HCT116 (cell line): ENCODE measurements around the gene ZBTB7C.

Source experiments
- EZH2 ChIP-seq: fragments of 200-600 bp; sonication (generic); IDR thresholded peaks from 2 replicates; pipeline ENCODE4 v1.6.1; 2017; ENCODE audit warnings: antibody characterized with exemption, mixed run types
- POLR2A ChIP-seq: IDR thresholded peaks from 2 replicates; pipeline ENCODE4 v1.7.0; 2011; ENCODE audit warnings: borderline replicate concordance; ENCODE audit not compliant: insufficient read depth, insufficient read length; ENCODE audit errors: extremely low read depth
- SIN3A ChIP-seq: IDR thresholded peaks from 2 replicates; pipeline ENCODE4 v1.6.1; 2012; ENCODE audit warnings: low read depth
- SP1 ChIP-seq: IDR thresholded peaks from 2 replicates; pipeline ENCODE4 v1.6.1; 2012; ENCODE audit warnings: low read depth
- YY1 ChIP-seq: IDR thresholded peaks from 2 replicates; pipeline ENCODE4 v1.6.1; 2011; ENCODE audit warnings: low read length, low read depth, moderate library complexity, mild to moderate bottlenecking; ENCODE audit not compliant: insufficient replicate concordance; ENCODE audit errors: extremely low read depth
- ZNF274 ChIP-seq: fragments of 200-500 bp; sonication (Bioruptor generic); IDR thresholded peaks from 2 replicates; pipeline ENCODE4 v1.6.1; 2014; ENCODE audit warnings: mild to moderate bottlenecking, low read depth, low read length, inconsistent platforms
- TF ChIP-seq, protein P1 (sequence below), 3 experiments: fragments of 200-600 bp in 1 of 3; sonication (generic) in 1 of 3; IDR thresholded peaks in 2 of 3; conservative IDR thresholded peaks in 1 of 3; 2 replicates each; pipeline ENCODE4 v1.5.1; 2012 to 2017; ENCODE audit warnings: low read depth in 2 of 3, low read length in 2 of 3, antibody characterized with exemption in 1 of 3, borderline replicate concordance in 1 of 3, control low read depth in 1 of 3, mild to moderate bottlenecking in 1 of 3, mixed read lengths in 1 of 3, mixed run types in 1 of 3, moderate library complexity in 1 of 3; ENCODE audit not compliant: insufficient read depth in 1 of 3
- TF ChIP-seq, protein P2 (sequence below): IDR thresholded peaks from 2 replicates; pipeline ENCODE4 v1.6.1; 2012
- TF ChIP-seq, protein P3 (sequence below): IDR thresholded peaks from 2 replicates; pipeline ENCODE4 v1.6.1; 2012
- TF ChIP-seq, protein P4 (sequence below): IDR thresholded peaks from 2 replicates; pipeline ENCODE4 v1.6.1; 2011; ENCODE audit warnings: mild to moderate bottlenecking, low read length, moderate library complexity; ENCODE audit not compliant: insufficient replicate concordance; ENCODE audit errors: extremely low read depth
- TF ChIP-seq, protein P5 (sequence below): IDR thresholded peaks from 2 replicates; pipeline ENCODE4 v1.6.1; 2012; ENCODE audit warnings: low read depth

DNA sequence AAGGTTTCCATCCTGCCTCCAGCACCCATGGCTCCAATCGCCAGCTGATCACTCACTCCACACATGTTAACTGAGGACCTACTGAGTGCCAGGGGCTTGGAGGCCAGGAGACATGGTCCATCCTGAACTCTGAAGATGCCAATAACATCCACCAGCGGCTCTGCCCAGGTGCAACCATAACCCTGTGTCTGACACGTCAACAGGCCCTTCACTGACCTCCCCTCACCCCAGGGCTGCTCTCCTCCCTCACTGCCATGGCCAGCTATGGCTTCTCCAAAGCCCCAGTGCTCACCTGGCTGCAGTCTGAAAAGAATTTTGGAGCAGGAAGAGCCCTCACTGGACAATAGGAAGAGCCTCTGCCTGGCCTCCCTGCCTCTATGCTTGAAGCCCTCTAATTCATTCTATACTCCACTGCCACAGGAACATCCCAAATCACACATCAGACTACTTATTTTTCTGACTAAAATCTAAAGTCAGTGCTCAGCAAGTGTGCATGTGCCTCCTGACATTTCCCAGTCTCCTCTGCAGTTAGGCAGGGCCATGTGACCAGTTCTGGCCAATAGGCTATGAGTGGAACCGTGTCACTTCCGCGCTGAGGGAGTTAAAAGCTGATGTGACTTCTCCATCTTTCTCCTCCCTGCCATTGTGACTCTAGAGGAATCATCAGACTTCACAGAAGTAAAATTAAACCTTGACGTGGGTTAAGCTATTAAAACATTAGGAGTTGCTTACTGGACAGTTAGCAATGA is 37.2 kb downstream of the ZBTB7C start:
- no peak for TF ChIP-seq SP1
- TF ChIP-seq, protein P1, sequence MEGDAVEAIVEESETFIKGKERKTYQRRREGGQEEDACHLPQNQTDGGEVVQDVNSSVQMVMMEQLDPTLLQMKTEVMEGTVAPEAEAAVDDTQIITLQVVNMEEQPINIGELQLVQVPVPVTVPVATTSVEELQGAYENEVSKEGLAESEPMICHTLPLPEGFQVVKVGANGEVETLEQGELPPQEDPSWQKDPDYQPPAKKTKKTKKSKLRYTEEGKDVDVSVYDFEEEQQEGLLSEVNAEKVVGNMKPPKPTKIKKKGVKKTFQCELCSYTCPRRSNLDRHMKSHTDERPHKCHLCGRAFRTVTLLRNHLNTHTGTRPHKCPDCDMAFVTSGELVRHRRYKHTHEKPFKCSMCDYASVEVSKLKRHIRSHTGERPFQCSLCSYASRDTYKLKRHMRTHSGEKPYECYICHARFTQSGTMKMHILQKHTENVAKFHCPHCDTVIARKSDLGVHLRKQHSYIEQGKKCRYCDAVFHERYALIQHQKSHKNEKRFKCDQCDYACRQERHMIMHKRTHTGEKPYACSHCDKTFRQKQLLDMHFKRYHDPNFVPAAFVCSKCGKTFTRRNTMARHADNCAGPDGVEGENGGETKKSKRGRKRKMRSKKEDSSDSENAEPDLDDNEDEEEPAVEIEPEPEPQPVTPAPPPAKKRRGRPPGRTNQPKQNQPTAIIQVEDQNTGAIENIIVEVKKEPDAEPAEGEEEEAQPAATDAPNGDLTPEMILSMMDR (IDR thresholded peaks at IDR 0.05 in 2 of 3, conservative IDR thresholded peaks at IDR 0.05 in 1 of 3; ENCODE audit: borderline replicate concordance in 1 of 3, insufficient read depth in 1 of 3, low read depth in 2 of 3, low read length in 2 of 3) = no peak
- TF ChIP-seq ZNF274 = no peak
- TF ChIP-seq EZH2 = no peak
- TF ChIP-seq, protein P2, sequence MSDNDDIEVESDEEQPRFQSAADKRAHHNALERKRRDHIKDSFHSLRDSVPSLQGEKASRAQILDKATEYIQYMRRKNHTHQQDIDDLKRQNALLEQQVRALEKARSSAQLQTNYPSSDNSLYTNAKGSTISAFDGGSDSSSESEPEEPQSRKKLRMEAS = no peak
- TF ChIP-seq, protein P3, sequence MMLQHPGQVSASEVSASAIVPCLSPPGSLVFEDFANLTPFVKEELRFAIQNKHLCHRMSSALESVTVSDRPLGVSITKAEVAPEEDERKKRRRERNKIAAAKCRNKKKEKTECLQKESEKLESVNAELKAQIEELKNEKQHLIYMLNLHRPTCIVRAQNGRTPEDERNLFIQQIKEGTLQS = no peak
- TF ChIP-seq, protein P4, sequence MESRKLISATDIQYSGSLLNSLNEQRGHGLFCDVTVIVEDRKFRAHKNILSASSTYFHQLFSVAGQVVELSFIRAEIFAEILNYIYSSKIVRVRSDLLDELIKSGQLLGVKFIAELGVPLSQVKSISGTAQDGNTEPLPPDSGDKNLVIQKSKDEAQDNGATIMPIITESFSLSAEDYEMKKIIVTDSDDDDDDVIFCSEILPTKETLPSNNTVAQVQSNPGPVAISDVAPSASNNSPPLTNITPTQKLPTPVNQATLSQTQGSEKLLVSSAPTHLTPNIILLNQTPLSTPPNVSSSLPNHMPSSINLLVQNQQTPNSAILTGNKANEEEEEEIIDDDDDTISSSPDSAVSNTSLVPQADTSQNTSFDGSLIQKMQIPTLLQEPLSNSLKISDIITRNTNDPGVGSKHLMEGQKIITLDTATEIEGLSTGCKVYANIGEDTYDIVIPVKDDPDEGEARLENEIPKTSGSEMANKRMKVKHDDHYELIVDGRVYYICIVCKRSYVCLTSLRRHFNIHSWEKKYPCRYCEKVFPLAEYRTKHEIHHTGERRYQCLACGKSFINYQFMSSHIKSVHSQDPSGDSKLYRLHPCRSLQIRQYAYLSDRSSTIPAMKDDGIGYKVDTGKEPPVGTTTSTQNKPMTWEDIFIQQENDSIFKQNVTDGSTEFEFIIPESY = no peak
- no peak for TF ChIP-seq POLR2A
- TF ChIP-seq, protein P5, sequence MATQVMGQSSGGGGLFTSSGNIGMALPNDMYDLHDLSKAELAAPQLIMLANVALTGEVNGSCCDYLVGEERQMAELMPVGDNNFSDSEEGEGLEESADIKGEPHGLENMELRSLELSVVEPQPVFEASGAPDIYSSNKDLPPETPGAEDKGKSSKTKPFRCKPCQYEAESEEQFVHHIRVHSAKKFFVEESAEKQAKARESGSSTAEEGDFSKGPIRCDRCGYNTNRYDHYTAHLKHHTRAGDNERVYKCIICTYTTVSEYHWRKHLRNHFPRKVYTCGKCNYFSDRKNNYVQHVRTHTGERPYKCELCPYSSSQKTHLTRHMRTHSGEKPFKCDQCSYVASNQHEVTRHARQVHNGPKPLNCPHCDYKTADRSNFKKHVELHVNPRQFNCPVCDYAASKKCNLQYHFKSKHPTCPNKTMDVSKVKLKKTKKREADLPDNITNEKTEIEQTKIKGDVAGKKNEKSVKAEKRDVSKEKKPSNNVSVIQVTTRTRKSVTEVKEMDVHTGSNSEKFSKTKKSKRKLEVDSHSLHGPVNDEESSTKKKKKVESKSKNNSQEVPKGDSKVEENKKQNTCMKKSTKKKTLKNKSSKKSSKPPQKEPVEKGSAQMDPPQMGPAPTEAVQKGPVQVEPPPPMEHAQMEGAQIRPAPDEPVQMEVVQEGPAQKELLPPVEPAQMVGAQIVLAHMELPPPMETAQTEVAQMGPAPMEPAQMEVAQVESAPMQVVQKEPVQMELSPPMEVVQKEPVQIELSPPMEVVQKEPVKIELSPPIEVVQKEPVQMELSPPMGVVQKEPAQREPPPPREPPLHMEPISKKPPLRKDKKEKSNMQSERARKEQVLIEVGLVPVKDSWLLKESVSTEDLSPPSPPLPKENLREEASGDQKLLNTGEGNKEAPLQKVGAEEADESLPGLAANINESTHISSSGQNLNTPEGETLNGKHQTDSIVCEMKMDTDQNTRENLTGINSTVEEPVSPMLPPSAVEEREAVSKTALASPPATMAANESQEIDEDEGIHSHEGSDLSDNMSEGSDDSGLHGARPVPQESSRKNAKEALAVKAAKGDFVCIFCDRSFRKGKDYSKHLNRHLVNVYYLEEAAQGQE = no peak
- no peak for TF ChIP-seq SIN3A
- TF ChIP-seq YY1 = no peak
